Type B pancreatic cell (in vitro differentiated cells): ENCODE results near the gene SHB. TPM values are rescaled to one million over a fixed set of nuclear protein-coding genes. Genes with fewer than 3 reads are reported as not detected.

Experiments used
- DNase-seq: peaks from one replicate; pipeline ENCODE4 v3.0.0; 2021; ENCODE audit warnings: mixed read lengths; ENCODE audit not compliant: unreplicated experiment; ENCODE audit errors: extremely low spot score
- H3K27ac Mint-ChIP-seq: 2 replicates; pipeline ENCODE4 v1.8.0; 2021; ENCODE audit warnings: mild to moderate bottlenecking, mixed read lengths
- H3K27me3 Mint-ChIP-seq: 2 replicates; pipeline ENCODE4 v1.8.0; 2021; ENCODE audit warnings: mixed read lengths
- H3K36me3 Mint-ChIP-seq: 2 replicates; pipeline ENCODE4 v1.8.0; 2021; ENCODE audit warnings: mixed read lengths
- H3K4me1 Mint-ChIP-seq: one replicate; pipeline ENCODE4 v1.8.0; 2021; ENCODE audit warnings: mixed read lengths; ENCODE audit not compliant: unreplicated experiment
- H3K4me3 Mint-ChIP-seq: 2 replicates; pipeline ENCODE4 v1.8.0; 2021; ENCODE audit warnings: mild to moderate bottlenecking, mixed read lengths
- H3K9me3 Mint-ChIP-seq: 2 replicates; pipeline ENCODE4 v1.8.0; 2021; ENCODE audit warnings: mixed read lengths
- CTCF ChIP-seq: fragments of 200-600 bp; sonication (generic); conservative IDR thresholded peaks from 2 replicates; pipeline ENCODE4 v1.5.0; 2021; ENCODE audit warnings: antibody characterized with exemption, mild to moderate bottlenecking
- total RNA-seq: library from RNA; stranded (reverse); gene quantifications from 2 replicates; pipeline ENCODE4 v1.2.1, GENCODE V29; 2021; ENCODE audit warnings: low replicate concordance

The SHB gene
- total RNA-seq, 1 donor from 2014 or later = 14.4 TPM

- no peaks in the 10 kb centered on the region for H3K9me3 Mint-ChIP-seq
- H3K36me3 Mint-ChIP-seq = peaks cover 6% of the 10 kb centered on the region
- DNase-seq = no peak
- peaks cover 21% of the 10 kb centered on the region for H3K4me1 Mint-ChIP-seq
- H3K27me3 Mint-ChIP-seq = no peaks in the 10 kb centered on the region
- TF ChIP-seq CTCF = no peak
- no peak overlapping the region for H3K27ac Mint-ChIP-seq
- no peak overlapping the region for H3K4me3 Mint-ChIP-seq
These were observed 141.9 kb downstream of the SHB start for GRCh38 chr9:37927132-37927531.

- no peaks in the 10 kb centered on the region for H3K27me3 Mint-ChIP-seq
- H3K27ac Mint-ChIP-seq = no peak overlapping the region
- H3K9me3 Mint-ChIP-seq = no peaks in the 10 kb centered on the region
- no peak for TF ChIP-seq CTCF
- H3K36me3 Mint-ChIP-seq = peaks cover 6% of the 10 kb centered on the region
- H3K4me1 Mint-ChIP-seq = peaks cover 25% of the 10 kb centered on the region
- no peak for DNase-seq
- no peak overlapping the region for H3K4me3 Mint-ChIP-seq
These were observed 142.3 kb downstream of the SHB start for GRCh38 chr9:37926737-37927118.

GRCh38 chr9:37925786-37926736, 143.0 kb downstream of the SHB start:
- Mint-ChIP-seq H3K36me3 (peaks cover under 1% of the 10 kb centered on the region), H3K9me3 (no peaks in the 10 kb centered on the region), H3K27ac (no peak overlapping the region), H3K4me1 (peaks cover 32% of the 10 kb centered on the region), H3K4me3 (no peak overlapping the region), H3K27me3 (no peaks in the 10 kb centered on the region)
- no peak for DNase-seq
- no peak for TF ChIP-seq CTCF

- no peak overlapping the region for H3K27ac Mint-ChIP-seq
- TF ChIP-seq CTCF = no peak
- peaks cover 36% of the 10 kb centered on the region for H3K4me1 Mint-ChIP-seq
- no peaks in the 10 kb centered on the region for H3K9me3 Mint-ChIP-seq
- no peaks in the 10 kb centered on the region for H3K27me3 Mint-ChIP-seq
- H3K36me3 Mint-ChIP-seq = no peaks in the 10 kb centered on the region
- no peak overlapping the region for H3K4me3 Mint-ChIP-seq
- DNase-seq = no peak
These were observed 144.0 kb downstream of the SHB start for GRCh38 chr9:37925006-37925405.

- DNase-seq = no peak
- Mint-ChIP-seq H3K36me3 (no peaks in the 10 kb centered on the region), H3K27me3 (no peaks in the 10 kb centered on the region), H3K4me3 (no peak overlapping the region), H3K27ac (no peak overlapping the region), H3K9me3 (no peaks in the 10 kb centered on the region), H3K4me1 (peaks cover 36% of the 10 kb centered on the region)
- TF ChIP-seq CTCF = no peak
These were observed 144.5 kb downstream of the SHB start for GRCh38 chr9:37924538-37924937.
